AG04450 (cell line): ENCODE results near the gene CSDE1. TPM values are rescaled to one million over a fixed set of nuclear protein-coding genes. Genes with fewer than 3 reads are reported as not detected.
"Not testable (repeated sequence)": the region's sequence is repeated elsewhere in the genome, so short reads cannot be mapped to it uniquely, and the experiment has no call there.

Source experiments
- CTCF ChIA-PET: fragments of 300-600, 350-600 bp; formaldehyde crosslinking; extraction: SDS; loops from one replicate; lab custom pipeline; 2022; ENCODE audit warnings: antibody characterized with exemption, inconsistent platforms; lab: Charles Lee
- POLR2A ChIA-PET: fragments of 350-600 bp; formaldehyde crosslinking; extraction: SDS; loops from one replicate; lab custom pipeline; 2021; ENCODE audit warnings: antibody characterized with exemption, inconsistent platforms; lab: Yijun Ruan, JAX
- DNase-seq: peaks from one replicate; pipeline ENCODE4 v3.0.0-alpha.2; 2011; ENCODE audit warnings: low read depth, low spot score
- H3K27ac ChIP-seq: one replicate; pipeline ENCODE4 v1.5.1; 2012; ENCODE audit warnings: low read depth, low read length, control low read depth
- H3K27me3 ChIP-seq: one replicate; pipeline ENCODE4 v1.6.0; 2012; ENCODE audit warnings: low read length; ENCODE audit not compliant: control insufficient read depth, insufficient read depth
- H3K4me3 ChIP-seq: 2 replicates; pipeline ENCODE4 v1.5.1; 2011; ENCODE audit warnings: mild to moderate bottlenecking, low read depth, low read length, control low read depth
- H3K9me3 ChIP-seq: 2 replicates; pipeline ENCODE4 v1.5.1; 2012; ENCODE audit warnings: low read length; ENCODE audit not compliant: control insufficient read depth, insufficient read depth
- polyA minus RNA-seq: library from RNA; depleted of rRNA, polyadenylated mRNA; stranded (reverse); fragments of >200 nt; gene quantifications from 2 replicates; pipeline ENCODE4 v1.2.3, GENCODE V29; 2011; rRNA and poly(A)+ RNA removed
- polyA plus RNA-seq: library from polyadenylated mRNA; depleted of rRNA; stranded (reverse); fragments of >200 nt; gene quantifications from 2 replicates; pipeline ENCODE4 v1.2.3, GENCODE V29; 2011; rRNA removed
- TF ChIP-seq, protein P1 (sequence below): IDR thresholded peaks from 2 replicates; pipeline ENCODE4 v1.5.1; 2011; ENCODE audit warnings: low read depth, low read length, control low read depth, inconsistent platforms

Gene CSDE1
- polyA plus RNA-seq, result 346 and 438 TPM in 2 replicates
- 533 and 669 TPM in 2 replicates for polyA minus RNA-seq

DNA sequence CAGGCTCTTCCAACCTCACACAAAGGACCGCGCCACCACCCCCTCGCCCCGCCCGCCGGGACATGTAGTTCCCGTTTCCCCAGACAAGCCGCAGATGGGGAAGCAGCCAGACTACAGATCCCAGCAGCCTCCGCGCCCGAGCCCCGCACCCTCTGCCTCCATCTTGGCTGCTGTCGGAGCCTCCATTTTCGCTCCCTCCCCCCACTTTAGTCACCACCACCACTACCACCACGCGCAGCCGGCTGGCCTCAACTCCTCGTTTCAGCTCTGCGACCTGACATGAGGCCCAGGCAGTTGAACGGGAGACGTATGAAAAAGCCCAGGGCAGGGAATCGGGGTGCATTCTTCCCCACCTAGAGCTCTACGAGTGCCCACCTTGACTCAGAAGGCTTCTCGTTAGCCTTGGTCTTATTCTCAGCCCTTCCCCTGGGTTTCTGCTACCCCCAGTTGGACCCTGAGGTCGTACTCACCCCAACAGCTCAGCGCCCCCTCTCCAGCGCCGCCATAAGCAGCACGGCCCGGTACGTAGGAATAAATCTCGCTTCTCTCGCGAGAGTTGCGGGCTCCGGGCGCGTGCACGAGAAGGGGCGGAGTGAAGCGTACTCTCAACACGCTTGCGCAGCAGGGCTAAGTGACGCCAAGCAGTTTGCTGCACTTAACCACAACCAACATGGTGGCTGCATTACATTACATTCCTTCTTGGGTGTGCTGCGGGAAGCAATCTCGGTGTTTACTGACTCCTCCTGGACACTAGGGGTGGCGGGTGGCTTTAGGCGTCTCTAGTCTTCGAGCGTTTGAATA lies at the start of gene CSDE1:
TSS of gene CSDE1 (minus strand) at position 530 of the 801 bp plus-strand sequence. CDS start 18,094 bp downstream, outside the sequence.
- Histone ChIP-seq H3K27me3 (no peaks in the 10 kb centered on the region), H3K27ac (peak within 1 kb of the TSS; percentile 98), H3K9me3 (no peaks in the 10 kb centered on the region; the same call in 1 of the 2 replicates), H3K4me3 (peak within 1 kb of the TSS; percentile 100)
- CTCF ChIA-PET, result no interaction called here
- TF ChIP-seq, protein P1, sequence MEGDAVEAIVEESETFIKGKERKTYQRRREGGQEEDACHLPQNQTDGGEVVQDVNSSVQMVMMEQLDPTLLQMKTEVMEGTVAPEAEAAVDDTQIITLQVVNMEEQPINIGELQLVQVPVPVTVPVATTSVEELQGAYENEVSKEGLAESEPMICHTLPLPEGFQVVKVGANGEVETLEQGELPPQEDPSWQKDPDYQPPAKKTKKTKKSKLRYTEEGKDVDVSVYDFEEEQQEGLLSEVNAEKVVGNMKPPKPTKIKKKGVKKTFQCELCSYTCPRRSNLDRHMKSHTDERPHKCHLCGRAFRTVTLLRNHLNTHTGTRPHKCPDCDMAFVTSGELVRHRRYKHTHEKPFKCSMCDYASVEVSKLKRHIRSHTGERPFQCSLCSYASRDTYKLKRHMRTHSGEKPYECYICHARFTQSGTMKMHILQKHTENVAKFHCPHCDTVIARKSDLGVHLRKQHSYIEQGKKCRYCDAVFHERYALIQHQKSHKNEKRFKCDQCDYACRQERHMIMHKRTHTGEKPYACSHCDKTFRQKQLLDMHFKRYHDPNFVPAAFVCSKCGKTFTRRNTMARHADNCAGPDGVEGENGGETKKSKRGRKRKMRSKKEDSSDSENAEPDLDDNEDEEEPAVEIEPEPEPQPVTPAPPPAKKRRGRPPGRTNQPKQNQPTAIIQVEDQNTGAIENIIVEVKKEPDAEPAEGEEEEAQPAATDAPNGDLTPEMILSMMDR, result peak; percentile 58
- DNase-seq, result peak; percentile 98
- POLR2A ChIA-PET, result interaction anchor here (0.8 to 1.1 kb wide), 3 partner anchors 16 to 42 kb away, joined by 3 to 4 read pairs (median 4); partner anchors contain the start of genes NRAS and SIKE1

DNA sequence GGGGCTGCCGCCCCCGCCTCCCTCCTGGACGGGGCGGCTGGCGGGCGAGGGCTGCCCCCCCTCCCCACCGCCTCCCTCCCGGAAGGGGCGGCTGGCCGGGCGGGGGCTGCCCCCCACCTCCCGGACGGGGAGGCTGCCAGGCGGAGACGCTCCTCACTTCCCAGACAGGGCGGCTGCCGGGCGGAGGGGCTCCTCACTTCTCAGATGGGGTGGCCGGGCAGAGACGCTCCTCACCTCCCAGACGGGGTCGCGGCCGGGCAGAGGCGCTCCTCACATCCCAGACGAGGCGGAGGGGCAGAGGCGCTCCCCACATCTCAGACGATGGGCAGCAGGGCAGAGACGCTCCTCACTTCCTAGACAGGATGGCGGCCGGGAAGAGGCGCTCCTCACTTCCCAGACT lies 46.7 kb upstream of the CSDE1 start:
- H3K27me3 ChIP-seq, H3K27ac ChIP-seq, DNase-seq, POLR2A ChIA-PET, H3K4me3 ChIP-seq, H3K9me3 ChIP-seq, CTCF ChIA-PET: not testable (repeated sequence)

DNA sequence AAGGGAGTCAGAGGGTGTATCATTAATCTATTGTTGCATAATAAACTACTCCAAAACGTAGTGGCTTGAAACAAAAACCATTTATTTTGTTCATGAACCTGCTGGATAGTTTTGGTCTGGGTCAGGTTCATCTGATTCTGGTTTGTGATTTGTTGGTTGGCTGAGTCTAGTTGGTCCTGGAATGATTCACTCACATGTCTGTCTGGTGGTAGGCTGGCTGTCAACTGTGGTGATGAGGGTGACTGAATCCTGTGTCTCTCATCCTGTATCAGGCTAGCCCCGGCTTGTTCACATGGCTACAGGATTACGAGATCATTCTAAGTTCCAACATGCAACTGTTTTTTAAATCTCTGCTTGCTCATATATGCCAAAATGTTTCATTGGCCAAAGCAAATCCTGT lies 45.2 kb upstream of the CSDE1 start:
- no peak overlapping the region for H3K27ac ChIP-seq
- no peak for DNase-seq
- TF ChIP-seq, protein P1, result no peak
- H3K9me3 ChIP-seq, result no peaks in the 10 kb centered on the region
- ChIA-PET POLR2A (no interaction called here), CTCF (no interaction called here)
- no peak overlapping the region for H3K4me3 ChIP-seq
- no peaks in the 10 kb centered on the region for H3K27me3 ChIP-seq

DNA sequence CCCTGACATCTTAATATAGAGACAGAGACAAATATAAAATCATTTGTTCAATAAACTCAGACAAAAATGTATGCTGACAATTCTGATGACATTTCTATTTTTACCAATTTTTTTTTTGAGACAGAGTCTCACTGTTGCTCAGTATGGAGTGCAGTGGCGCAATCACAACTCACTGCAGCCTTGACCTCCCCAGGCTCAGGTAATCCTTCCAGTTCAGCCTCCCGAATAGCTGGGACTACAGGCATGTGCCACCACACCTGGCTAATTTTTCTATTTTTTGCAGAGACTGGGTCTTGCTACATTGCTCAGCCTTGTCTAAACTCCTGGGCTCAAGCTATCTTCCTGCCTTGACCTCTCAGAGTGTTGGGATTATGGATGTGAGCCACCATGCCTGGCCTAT lies 36.3 kb upstream of the CSDE1 start:
- CTCF ChIA-PET, result no interaction called here

DNA sequence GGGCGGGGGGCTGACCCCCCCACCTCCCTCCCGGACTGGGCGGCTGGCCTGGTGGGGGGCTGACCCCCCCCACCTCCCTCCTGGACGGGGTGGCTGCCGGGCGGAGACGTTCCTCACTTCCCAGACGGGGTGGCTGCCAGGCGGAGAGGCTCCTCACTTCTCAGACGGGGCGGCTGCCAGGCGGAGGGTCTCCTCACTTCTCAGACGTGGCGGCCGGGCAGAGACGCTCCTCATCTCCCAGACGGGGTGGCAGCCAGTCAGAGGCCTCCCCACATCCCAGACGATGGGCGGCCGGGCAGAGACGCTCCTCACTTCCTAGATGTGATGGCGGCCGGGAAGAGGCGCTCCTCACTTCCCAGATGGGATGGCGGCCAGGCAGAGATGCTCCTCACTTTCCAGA lies 32.8 kb upstream of the CSDE1 start:
- H3K27ac ChIP-seq, H3K9me3 ChIP-seq, DNase-seq, H3K27me3 ChIP-seq, POLR2A ChIA-PET, H3K4me3 ChIP-seq, CTCF ChIA-PET: not testable (repeated sequence)

More for the DNA sequence above, 36.3 kb upstream of the CSDE1 start:
- no peak overlapping the region for H3K4me3 ChIP-seq
- no peaks in the 10 kb centered on the region for H3K9me3 ChIP-seq
- TF ChIP-seq, protein P1, result no peak
- no peaks in the 10 kb centered on the region for H3K27me3 ChIP-seq
- no peak overlapping the region for H3K27ac ChIP-seq
- no peak for DNase-seq
- POLR2A ChIA-PET, result no interaction called here

DNA sequence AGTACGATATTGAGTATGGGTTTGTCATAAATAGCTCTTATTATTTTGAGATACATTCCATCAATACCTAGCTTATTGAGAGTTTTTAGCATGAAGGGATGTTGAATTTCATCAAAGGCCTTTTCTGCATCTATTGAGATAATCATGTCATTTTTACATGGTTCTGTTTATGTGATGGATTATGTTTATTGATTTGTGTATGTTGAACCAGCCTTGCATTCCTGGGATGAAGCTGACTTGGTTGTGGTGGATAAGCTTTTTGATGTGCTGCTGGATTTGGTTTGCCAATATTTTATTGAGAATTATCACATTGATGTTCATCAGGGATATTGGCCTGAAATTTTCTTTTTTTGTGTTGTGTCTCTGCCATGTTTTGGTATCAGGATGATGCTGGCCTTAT lies 28.7 kb upstream of the CSDE1 start:
- DNase-seq, H3K9me3 ChIP-seq, H3K27ac ChIP-seq, H3K4me3 ChIP-seq, CTCF ChIA-PET, POLR2A ChIA-PET, H3K27me3 ChIP-seq: not testable (repeated sequence)
